Fibroblast of lung (primary cell): ENCODE data around the gene DEK. TPM values are rescaled to one million over a fixed set of nuclear protein-coding genes. Genes with fewer than 3 reads are reported as not detected.

Source experiments
- DNase-seq, 2 donors: peaks; one replicate each; pipeline versions ENCODE4 v3.0.0 to v3.0.0-alpha.2; 2010; ENCODE audit warnings: low read depth in 2 of 2
- H2AFZ ChIP-seq: 2 replicates; pipeline ENCODE4 v1.5.1; 2012; ENCODE audit warnings: low read length, control low read depth, inconsistent platforms
- H3K27ac ChIP-seq: 2 replicates; pipeline ENCODE4 v1.5.1; 2011; ENCODE audit warnings: low read length, control low read depth; ENCODE audit not compliant: insufficient read depth
- H3K27me3 ChIP-seq: 2 replicates; pipeline ENCODE4 v1.5.1; 2011; ENCODE audit warnings: mild to moderate bottlenecking, low read length; ENCODE audit not compliant: control insufficient read depth, insufficient read depth
- H3K36me3 ChIP-seq: 2 replicates; pipeline ENCODE4 v1.5.1; 2011; ENCODE audit warnings: low read length; ENCODE audit not compliant: control insufficient read depth, insufficient read depth
- H3K4me1 ChIP-seq: 2 replicates; pipeline ENCODE4 v1.5.1; 2011; ENCODE audit warnings: low read length; ENCODE audit not compliant: control insufficient read depth, insufficient read depth; ENCODE audit errors: extremely low read depth
- H3K4me2 ChIP-seq: 2 replicates; pipeline ENCODE4 v1.5.1; 2011; ENCODE audit warnings: low read length, control low read depth; ENCODE audit not compliant: insufficient read depth; ENCODE audit errors: extremely low read depth
- H3K4me3 ChIP-seq, 4 experiments: fragments of 200-600 bp in 1 of 4; sonication (generic) in 1 of 4; replicated peaks in 1 of 4; 2 replicates each; pipeline ENCODE4 v1.5.1; 2011 to 2016; ENCODE audit warnings: low read length in 4 of 4, low read depth in 3 of 4, mild to moderate bottlenecking in 3 of 4, control low read depth in 2 of 4, inconsistent platforms in 1 of 4, mixed read lengths in 1 of 4; ENCODE audit not compliant: insufficient read depth in 1 of 4; ENCODE audit errors: control extremely low read depth in 1 of 4
- H3K79me2 ChIP-seq: 2 replicates; pipeline ENCODE4 v1.5.1; 2012; ENCODE audit warnings: mild to moderate bottlenecking, low read length, inconsistent platforms; ENCODE audit not compliant: control insufficient read depth, insufficient read depth
- H3K9ac ChIP-seq: 2 replicates; pipeline ENCODE4 v1.5.1; 2011; ENCODE audit warnings: mild to moderate bottlenecking, low read length, control low read depth; ENCODE audit not compliant: insufficient read depth
- H3K9me3 ChIP-seq: 2 replicates; pipeline ENCODE4 v1.5.1; 2012; ENCODE audit warnings: low read depth, low read length; ENCODE audit not compliant: control insufficient read depth, insufficient read depth
- H4K20me1 ChIP-seq: 2 replicates; pipeline ENCODE4 v1.5.1; 2011; ENCODE audit warnings: low read length; ENCODE audit not compliant: control insufficient read depth, insufficient read depth; ENCODE audit errors: extremely low read depth
- EZH2 ChIP-seq: IDR thresholded peaks from 2 replicates; pipeline ENCODE4 v1.5.1; 2012; ENCODE audit warnings: low read length, control low read depth, mild to moderate bottlenecking; ENCODE audit errors: missing control alignments
- polyA plus RNA-seq, 2 donors: library from polyadenylated mRNA; depleted of rRNA in 1 of 2; stranded (reverse) in 1 of 2; unstranded in 1 of 2; fragments of >200 nt; gene quantifications; 2 replicates each; pipeline ENCODE4 v1.2.1, GENCODE V29; 2011 to 2012; ENCODE audit warnings: missing spikeins in 1 of 2
- total RNA-seq: library from RNA; depleted of rRNA; stranded (reverse); fragments of >200 nt; gene quantifications from 2 replicates; pipeline ENCODE4 v1.2.1, GENCODE V29; 2014
- TF ChIP-seq, protein P1 (sequence below), 2 donors: IDR thresholded peaks in 1 of 2; conservative IDR thresholded peaks in 1 of 2; 1 replicate in 1 of 2; 2 replicates in 1 of 2; pipeline ENCODE4 v1.5.1; 2011 to 2012; ENCODE audit warnings: low read length in 2 of 2, control low read depth in 1 of 2, inconsistent platforms in 1 of 2, low read depth in 1 of 2, mild to moderate bottlenecking in 1 of 2

The DEK gene
- total and polyA plus RNA-seq, 2 donors (not counting 1 experiment from before 2014, with no cell fraction given): 108 to 148 TPM

DNA sequence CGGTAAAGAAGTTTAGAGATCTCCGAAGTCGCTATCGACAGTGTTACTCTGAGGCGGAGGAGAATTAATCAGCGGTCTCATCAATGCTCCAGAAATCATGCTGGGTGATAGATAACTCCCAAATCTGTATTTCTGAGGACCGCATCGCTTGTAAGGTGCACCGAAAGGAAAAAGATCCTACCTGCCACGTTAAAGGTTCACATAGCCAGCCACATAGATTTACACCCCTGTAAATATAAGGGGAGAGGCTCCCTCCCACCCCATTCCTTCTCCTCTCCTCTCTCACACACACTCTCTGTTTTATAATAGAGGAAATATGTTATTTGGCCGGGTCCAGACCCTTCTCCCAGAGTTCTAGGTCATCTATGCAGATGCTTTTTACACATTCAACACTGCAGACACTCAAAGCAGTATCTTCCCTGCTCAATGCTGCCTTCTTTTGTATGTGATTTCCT lies 620 bp upstream of the DEK start:
- Histone ChIP-seq H3K4me2 (peak overlapping the region; percentile 77), H2AFZ (peak overlapping the region; percentile 90), H3K9me3 (no peaks in the 10 kb centered on the region), H3K9ac (peak overlapping the region; percentile 93), H3K36me3 (no peaks in the 10 kb centered on the region), H3K27ac (peak overlapping the region; percentile 72), H3K4me3 (peak overlapping the region; percentile 53 to 77 (median 59)), H4K20me1 (no peaks in the 10 kb centered on the region), H3K4me1 (peaks cover 17% of the 10 kb centered on the region), H3K79me2 (peaks cover 41% of the 10 kb centered on the region), H3K27me3 (no peaks in the 10 kb centered on the region)
- no peak for DNase-seq
- TF ChIP-seq, protein P1, sequence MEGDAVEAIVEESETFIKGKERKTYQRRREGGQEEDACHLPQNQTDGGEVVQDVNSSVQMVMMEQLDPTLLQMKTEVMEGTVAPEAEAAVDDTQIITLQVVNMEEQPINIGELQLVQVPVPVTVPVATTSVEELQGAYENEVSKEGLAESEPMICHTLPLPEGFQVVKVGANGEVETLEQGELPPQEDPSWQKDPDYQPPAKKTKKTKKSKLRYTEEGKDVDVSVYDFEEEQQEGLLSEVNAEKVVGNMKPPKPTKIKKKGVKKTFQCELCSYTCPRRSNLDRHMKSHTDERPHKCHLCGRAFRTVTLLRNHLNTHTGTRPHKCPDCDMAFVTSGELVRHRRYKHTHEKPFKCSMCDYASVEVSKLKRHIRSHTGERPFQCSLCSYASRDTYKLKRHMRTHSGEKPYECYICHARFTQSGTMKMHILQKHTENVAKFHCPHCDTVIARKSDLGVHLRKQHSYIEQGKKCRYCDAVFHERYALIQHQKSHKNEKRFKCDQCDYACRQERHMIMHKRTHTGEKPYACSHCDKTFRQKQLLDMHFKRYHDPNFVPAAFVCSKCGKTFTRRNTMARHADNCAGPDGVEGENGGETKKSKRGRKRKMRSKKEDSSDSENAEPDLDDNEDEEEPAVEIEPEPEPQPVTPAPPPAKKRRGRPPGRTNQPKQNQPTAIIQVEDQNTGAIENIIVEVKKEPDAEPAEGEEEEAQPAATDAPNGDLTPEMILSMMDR (conservative IDR thresholded peaks at IDR 0.05 in 1 of 2, IDR thresholded peaks at IDR 0.05 in 1 of 2; ENCODE audit: low read depth in 1 of 2, low read length in 2 of 2): no peak
- no peak for TF ChIP-seq EZH2

DNA sequence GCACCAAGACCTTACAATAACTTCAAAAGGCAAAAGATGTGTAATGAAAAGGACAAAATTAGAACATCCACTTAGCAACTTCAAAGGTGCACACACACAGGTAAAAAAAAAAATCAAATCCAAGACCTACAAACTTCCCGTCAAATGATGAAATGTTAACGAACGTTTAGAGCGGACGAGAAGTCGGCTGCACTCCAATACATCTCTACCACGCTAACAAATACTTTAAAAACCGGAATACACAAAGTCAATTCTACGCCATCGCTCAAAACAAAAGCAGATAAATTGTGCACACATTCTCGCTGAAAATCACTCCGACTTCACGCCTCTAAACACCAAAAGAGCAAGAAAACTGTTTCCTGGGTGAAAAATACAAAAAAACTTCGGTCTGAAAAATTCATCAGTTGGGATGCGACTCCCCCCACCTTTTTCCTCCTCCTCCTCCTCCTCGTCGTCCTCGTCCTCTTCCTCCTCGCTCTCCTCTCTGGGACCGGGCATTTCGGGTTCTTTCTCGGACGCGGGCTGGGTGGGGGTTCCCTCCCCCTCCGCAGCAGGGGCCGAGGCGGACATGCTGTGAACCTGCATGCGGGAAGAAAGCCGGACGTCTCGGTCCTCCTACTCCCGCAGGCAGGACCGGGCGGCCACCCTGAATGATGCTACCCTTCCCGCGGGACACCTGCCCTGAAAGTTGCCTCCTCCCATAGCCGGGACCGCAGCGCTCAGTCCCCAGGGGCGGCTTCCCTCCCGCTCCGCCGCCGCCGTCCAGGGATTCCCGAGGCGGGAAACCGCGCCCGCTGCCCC lies 712 bp downstream of the DEK start:
- Histone ChIP-seq H3K36me3 (no peaks in the 10 kb centered on the region), H3K4me1 (peaks cover 14% of the 10 kb centered on the region), H3K9me3 (no peaks in the 10 kb centered on the region), H3K27me3 (no peaks in the 10 kb centered on the region), H4K20me1 (no peaks in the 10 kb centered on the region), H2AFZ (peak overlapping the region; percentile 50), H3K9ac (peak overlapping the region; percentile 93), H3K27ac (peak overlapping the region; percentile 94), H3K4me2 (peak overlapping the region; percentile 89), H3K4me3 (peak overlapping the region; percentile 88 to 97 (median 92)), H3K79me2 (peaks cover 53% of the 10 kb centered on the region)
- no peak for TF ChIP-seq EZH2
- TF ChIP-seq, protein P1 (conservative IDR thresholded peaks at IDR 0.05 in 1 of 2, IDR thresholded peaks at IDR 0.05 in 1 of 2; ENCODE audit: low read depth in 1 of 2, low read length in 2 of 2): no peak
- peak in 1 of 2 donors; percentile 31 for DNase-seq

DNA sequence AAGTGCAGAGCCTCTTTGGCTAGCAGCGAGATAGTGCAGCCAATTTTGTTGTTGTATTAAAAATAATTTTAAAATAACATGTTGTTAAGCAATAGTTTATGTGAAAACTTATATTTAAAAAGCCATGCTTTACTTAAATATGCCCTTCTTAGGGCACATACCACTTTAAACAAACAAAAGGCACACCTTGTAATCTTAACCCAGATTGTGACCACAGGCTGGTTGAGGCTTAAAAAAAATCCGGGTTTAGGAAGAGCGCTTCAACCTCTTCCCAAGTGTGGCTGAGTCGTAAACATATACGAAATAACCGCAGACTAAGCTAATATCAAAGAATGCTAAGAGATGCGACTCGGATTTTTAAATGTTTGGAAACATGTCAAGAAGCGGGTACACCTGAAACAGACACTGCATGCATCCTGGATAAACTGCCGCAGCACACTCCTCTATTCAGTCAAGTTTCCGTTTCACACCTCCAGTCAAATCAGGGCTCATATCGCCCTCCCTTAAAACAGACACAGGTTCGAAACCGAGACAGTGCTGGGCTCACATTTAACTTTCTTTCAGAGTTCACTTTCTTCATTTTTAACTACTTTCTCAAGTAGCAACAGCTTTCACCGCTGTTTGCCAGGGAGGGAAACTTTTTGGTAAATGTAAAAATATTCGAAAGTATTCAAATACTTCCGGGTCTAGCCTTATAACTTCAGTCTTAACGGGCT lies 1.5 kb downstream of the DEK start:
- H3K9ac ChIP-seq: peak overlapping the region; percentile 93
- H3K4me3 ChIP-seq: peak overlapping the region; percentile 88 to 97 (median 92)
- no peak for DNase-seq
- TF ChIP-seq, protein P1 (conservative IDR thresholded peaks at IDR 0.05 in 1 of 2, IDR thresholded peaks at IDR 0.05 in 1 of 2; ENCODE audit: low read depth in 1 of 2, low read length in 2 of 2): no peak
- TF ChIP-seq EZH2: no peak
- H4K20me1 ChIP-seq: no peaks in the 10 kb centered on the region
- H3K9me3 ChIP-seq: no peaks in the 10 kb centered on the region
- peaks cover 61% of the 10 kb centered on the region for H3K79me2 ChIP-seq
- peaks cover 14% of the 10 kb centered on the region for H3K4me1 ChIP-seq
- H3K27ac ChIP-seq: peak overlapping the region; percentile 94
- H3K36me3 ChIP-seq: no peaks in the 10 kb centered on the region
- peak overlapping the region; percentile 30 for H2AFZ ChIP-seq
- H3K27me3 ChIP-seq: no peaks in the 10 kb centered on the region
- H3K4me2 ChIP-seq: peak overlapping the region; percentile 89
